H9 (cell line): ENCODE data around the gene PPIP5K2. TPM values are rescaled to one million over a fixed set of nuclear protein-coding genes. Genes with fewer than 3 reads are reported as not detected.

ENCODE experiments used
- DNase-seq: peaks from one replicate; pipeline ENCODE4 v3.0.0-alpha.2; 2017
- H2AFZ ChIP-seq: one replicate; pipeline ENCODE4 v1.6.1; 2013; ENCODE audit warnings: mild to moderate bottlenecking, low read length, control low read depth, moderate library complexity
- H2AK5ac ChIP-seq: 2 replicates; pipeline ENCODE4 v1.6.1; 2013; ENCODE audit warnings: low read length, control low read depth, mixed read lengths; ENCODE audit not compliant: insufficient read length
- H2BK120ac ChIP-seq: one replicate; pipeline ENCODE4 v1.6.1; 2013; ENCODE audit warnings: low read depth, mild to moderate bottlenecking, low read length, control low read depth, inconsistent platforms; ENCODE audit not compliant: poor library complexity, severe bottlenecking
- H2BK12ac ChIP-seq: 2 replicates; pipeline ENCODE4 v1.6.1; 2013; ENCODE audit warnings: low read length, control low read depth, mixed read lengths, low read depth; ENCODE audit not compliant: insufficient read length
- H2BK15ac ChIP-seq: 2 replicates; pipeline ENCODE4 v1.6.1; 2013; ENCODE audit warnings: low read depth, low read length, control low read depth
- H2BK20ac ChIP-seq: one replicate; pipeline ENCODE4 v1.6.1; 2013; ENCODE audit warnings: low read depth, mild to moderate bottlenecking, low read length, control low read depth, inconsistent platforms; ENCODE audit not compliant: poor library complexity, severe bottlenecking
- H2BK5ac ChIP-seq: 2 replicates; pipeline ENCODE4 v1.6.1; 2013; ENCODE audit warnings: low read length, control low read depth, mixed read lengths; ENCODE audit not compliant: insufficient read length
- H3K14ac ChIP-seq: 2 replicates; pipeline ENCODE4 v1.6.1; 2013; ENCODE audit warnings: low read length, control low read depth; ENCODE audit not compliant: insufficient read depth
- H3K18ac ChIP-seq: 2 replicates; pipeline ENCODE4 v1.6.1; 2013; ENCODE audit warnings: low read depth, mild to moderate bottlenecking, mixed read lengths, low read length, control low read depth; ENCODE audit not compliant: insufficient read length
- H3K23ac ChIP-seq: 2 replicates; pipeline ENCODE4 v1.6.1; 2013; ENCODE audit warnings: low read length, control low read depth, mixed read lengths, low read depth; ENCODE audit not compliant: insufficient read length
- H3K23me2 ChIP-seq: 2 replicates; pipeline ENCODE4 v1.6.1; 2013; ENCODE audit warnings: low read depth, mild to moderate bottlenecking, mixed read lengths, low read length, control low read depth; ENCODE audit not compliant: insufficient read length, poor library complexity, severe bottlenecking
- H3K27ac ChIP-seq: 2 replicates; pipeline ENCODE4 v1.5.1; 2013; ENCODE audit warnings: low read length, control low read depth, mixed read lengths, low read depth; ENCODE audit not compliant: insufficient read length
- H3K27me3 ChIP-seq: 2 replicates; pipeline ENCODE4 v1.6.1; 2013; ENCODE audit warnings: low read length, control low read depth, inconsistent platforms; ENCODE audit not compliant: insufficient read depth
- H3K4ac ChIP-seq: 2 replicates; pipeline ENCODE4 v1.6.1; 2013; ENCODE audit warnings: low read depth, mild to moderate bottlenecking, control low read depth, inconsistent platforms, low read length, moderate library complexity
- H3K4me1 ChIP-seq: 2 replicates; pipeline ENCODE4 v1.6.1; 2013; ENCODE audit warnings: low read length, control low read depth, inconsistent platforms; ENCODE audit not compliant: insufficient read depth
- H3K4me2 ChIP-seq: 2 replicates; pipeline ENCODE4 v1.6.1; 2013; ENCODE audit warnings: low read length, control low read depth, mixed read lengths; ENCODE audit not compliant: insufficient read length, insufficient read depth
- H3K56ac ChIP-seq: 2 replicates; pipeline ENCODE4 v1.6.1; 2013; ENCODE audit warnings: low read depth, mild to moderate bottlenecking, mixed read lengths, low read length, control low read depth; ENCODE audit not compliant: insufficient read length
- H3K79me1 ChIP-seq: 2 replicates; pipeline ENCODE4 v1.6.1; 2013; ENCODE audit warnings: low read depth, mild to moderate bottlenecking, moderate library complexity, low read length, control low read depth, inconsistent platforms; ENCODE audit not compliant: insufficient read depth, poor library complexity, severe bottlenecking
- H3K79me2 ChIP-seq: 2 replicates; pipeline ENCODE4 v1.6.1; 2013; ENCODE audit warnings: low read length, control low read depth, inconsistent platforms; ENCODE audit not compliant: insufficient read depth
- H3K9ac ChIP-seq: 2 replicates; pipeline ENCODE4 v1.6.1; 2013; ENCODE audit warnings: low read length, control low read depth, mixed read lengths; ENCODE audit not compliant: insufficient read length; ENCODE audit errors: extremely low read depth
- H3K9me3 ChIP-seq: one replicate; pipeline ENCODE4 v1.6.1; 2013; ENCODE audit warnings: low read depth, low read length, inconsistent platforms; ENCODE audit not compliant: control insufficient read depth
- H3T11ph ChIP-seq: one replicate; pipeline ENCODE4 v1.6.1; 2013; ENCODE audit warnings: mild to moderate bottlenecking, low read length, control low read depth, inconsistent platforms
- H4K20me1 ChIP-seq: one replicate; pipeline ENCODE4 v1.6.1; 2013; ENCODE audit not compliant: control insufficient read depth, insufficient read length, insufficient read depth
- H4K5ac ChIP-seq: 2 replicates; pipeline ENCODE4 v1.6.1; 2013; ENCODE audit warnings: low read depth, mild to moderate bottlenecking, mixed read lengths, low read length, control low read depth; ENCODE audit not compliant: insufficient read length
- H4K8ac ChIP-seq: replicated peaks from 2 replicates; pipeline ENCODE4 v1.6.1; 2013; ENCODE audit warnings: low read length, control low read depth, mixed read lengths, low read depth; ENCODE audit not compliant: insufficient read length
- H4K91ac ChIP-seq: 2 replicates; pipeline ENCODE4 v1.6.1; 2013; ENCODE audit warnings: low read depth, mild to moderate bottlenecking, moderate library complexity, mixed read lengths, low read length, control low read depth; ENCODE audit not compliant: insufficient read length
- H3K27ac Mint-ChIP-seq, 3 experiments: 2 replicates in 2 of 3; 3 replicates in 1 of 3; pipeline ENCODE4 v1.8.0; 2020 to 2021; ENCODE audit warnings: mixed read lengths in 3 of 3, mild to moderate bottlenecking in 1 of 3, moderate library complexity in 1 of 3
- H3K27me3 Mint-ChIP-seq: 2 replicates; pipeline ENCODE4 v1.8.0; 2021; ENCODE audit warnings: low read depth, mild to moderate bottlenecking, moderate library complexity, mixed read lengths
- H3K36me3 Mint-ChIP-seq, 3 experiments: 2 replicates in 2 of 3; 3 replicates in 1 of 3; pipeline ENCODE4 v1.8.0; 2020 to 2021; ENCODE audit warnings: low read depth in 3 of 3, mixed read lengths in 3 of 3; ENCODE audit not compliant: insufficient read depth in 1 of 3
- H3K4me1 Mint-ChIP-seq, 2 experiments: 2 replicates each; pipeline ENCODE4 v1.8.0; 2020; ENCODE audit warnings: mixed read lengths in 2 of 2
- H3K4me3 Mint-ChIP-seq, 2 experiments: 2 replicates in 1 of 2; 3 replicates in 1 of 2; pipeline ENCODE4 v1.8.0; 2020 to 2021; ENCODE audit warnings: mild to moderate bottlenecking in 2 of 2, mixed read lengths in 2 of 2, moderate library complexity in 1 of 2
- H3K9me3 Mint-ChIP-seq, 2 experiments: 2 replicates in 1 of 2; 3 replicates in 1 of 2; pipeline ENCODE4 v1.8.0; 2020; ENCODE audit warnings: mild to moderate bottlenecking in 2 of 2, mixed read lengths in 2 of 2, moderate library complexity in 1 of 2
- CTCF ChIP-seq: fragments of 200-600 bp; sonication (generic); conservative IDR thresholded peaks from 3 replicates; pipeline ENCODE4 v1.8.0; 2021; ENCODE audit warnings: antibody characterized with exemption, mild to moderate bottlenecking
- WGBS: extraction: QIAGEN DNeasy Blood & Tissue Kit; methylation state at CpG from one replicate; pipeline ENCODE4 v1.1.7; 2013; ENCODE audit warnings: missing lambda C conversion rate, low lambda C conversion rate, mixed read lengths; ENCODE audit not compliant: insufficient read length; ENCODE audit errors: extremely low coverage; 5-methylcytosine and 5-hydroxymethylcytosine counted together
- total RNA-seq: library from RNA; stranded (reverse); gene quantifications from 2 replicates; pipeline ENCODE4 v1.2.1, GENCODE V29; 2021

PPIP5K2 gene
- total RNA-seq, 1 experiment from 2014 or later, result 43.8 TPM

GRCh38 chr5:103228061-103228460 lies 108.0 kb downstream of the PPIP5K2 start:
- Histone ChIP-seq H2BK120ac (no peak overlapping the region), H2AFZ (no peak overlapping the region), H3K56ac (no peak overlapping the region), H3K23ac (no peak overlapping the region), H2BK20ac (no peak overlapping the region), H3T11ph (no peak overlapping the region), H4K5ac (no peak overlapping the region), H3K27me3 (no peaks in the 10 kb centered on the region), H3K9ac (no peak overlapping the region), H3K79me2 (no peaks in the 10 kb centered on the region), H2AK5ac (no peak overlapping the region), H2BK5ac (no peak overlapping the region), H4K8ac (no peak overlapping the region), H3K14ac (no peak overlapping the region), H3K79me1 (no peaks in the 10 kb centered on the region), H3K4me2 (no peak overlapping the region), H3K9me3 (no peaks in the 10 kb centered on the region), H3K23me2 (no peaks in the 10 kb centered on the region), H3K18ac (no peak overlapping the region), H3K27ac (no peak overlapping the region), H3K4ac (no peak overlapping the region), H2BK15ac (no peak overlapping the region), H3K4me1 (no peaks in the 10 kb centered on the region), H4K20me1 (no peaks in the 10 kb centered on the region), H2BK12ac (no peak overlapping the region), H4K91ac (no peak overlapping the region)
- Mint-ChIP-seq H3K9me3 (no peaks in the 10 kb centered on the region), H3K4me1 (peaks cover 4 to 8% of the 10 kb centered on the region in 2 experiments; a peak in 2 of 4 replicates), H3K27ac (no peak overlapping the region), H3K27me3 (no peaks in the 10 kb centered on the region; the same call in 1 of the 2 replicates), H3K36me3 (no peaks in the 10 kb centered on the region), H3K4me3 (no peak overlapping the region)
- no peak for DNase-seq
- no CpG with 5 or more reads among the region's 5 CpGs for WGBS
- no peak for TF ChIP-seq CTCF
